A673 (cell line): ENCODE results near the gene CWF19L2. TPM values are rescaled to one million over a fixed set of nuclear protein-coding genes. Genes with fewer than 3 reads are reported as not detected.
"Not testable (repeated sequence)": the region's sequence is repeated elsewhere in the genome, so short reads cannot be mapped to it uniquely, and the experiment has no call there.

Experiments
- BruUV-seq: library from RNA; stranded (reverse); fragments of 400-500 nt; replicated peaks from 2 replicates; lab custom pipeline; 2021; lab: Mats Ljungman, UMichigan
- CTCF ChIA-PET: fragments of 300-600 bp; sonication (Branson Sonifier 250); formaldehyde crosslinking; loops from one replicate; lab custom pipeline; 2022; ENCODE audit warnings: antibody characterized with exemption; lab: Charles Lee
- POLR2A ChIA-PET: fragments of 300-600 bp; sonication (Branson Sonifier 250); formaldehyde crosslinking; loops from one replicate; lab custom pipeline; 2022; ENCODE audit warnings: antibody characterized with exemption; ENCODE audit not compliant: low non-redundant PET; lab: Charles Lee
- DNase-seq: peaks from one replicate; pipeline ENCODE4 v3.0.0-alpha.2; 2015; ENCODE audit warnings: low spot score
- H3K27ac ChIP-seq: fragments of 200-600 bp; sonication (generic); 2 replicates; pipeline ENCODE4 v1.5.1; 2016; ENCODE audit warnings: mixed run types, low read depth, mild to moderate bottlenecking, mixed read lengths, antibody characterized with exemption, low read length; ENCODE audit not compliant: poor library complexity, severe bottlenecking
- H3K27me3 ChIP-seq: fragments of 200-600 bp; sonication (generic); replicated peaks from 2 replicates; pipeline ENCODE4 v1.6.1; 2017; ENCODE audit warnings: mixed run types, low read depth, mild to moderate bottlenecking, mixed read lengths, antibody characterized with exemption, low read length; ENCODE audit not compliant: insufficient read depth, poor library complexity
- H3K36me3 ChIP-seq: fragments of 200-600 bp; sonication (generic); 2 replicates; pipeline ENCODE4 v1.6.1; 2016; ENCODE audit warnings: mixed run types, mild to moderate bottlenecking, mixed read lengths, antibody characterized with exemption, low read length; ENCODE audit not compliant: insufficient read depth, poor library complexity, severe bottlenecking
- H3K4me1 ChIP-seq: fragments of 200-600 bp; sonication (generic); 2 replicates; pipeline ENCODE4 v1.6.1; 2017; ENCODE audit warnings: mixed run types, mild to moderate bottlenecking, mixed read lengths, antibody characterized with exemption, low read length; ENCODE audit not compliant: insufficient read depth, poor library complexity, severe bottlenecking
- H3K4me3 ChIP-seq: fragments of 200-600 bp; sonication (generic); 2 replicates; pipeline ENCODE4 v1.5.1; 2016; ENCODE audit warnings: low read depth, mixed run types, mild to moderate bottlenecking, mixed read lengths, low read length; ENCODE audit not compliant: poor library complexity, severe bottlenecking
- H3K9me3 ChIP-seq: fragments of 200-600 bp; sonication (generic); 2 replicates; pipeline ENCODE4 v1.6.1; 2016; ENCODE audit warnings: mixed run types, low read depth, mild to moderate bottlenecking, mixed read lengths, antibody characterized with exemption, low read length; ENCODE audit not compliant: poor library complexity, severe bottlenecking
- CTCF ChIP-seq: fragments of 300-800, 200-600 bp; sonication (generic); conservative IDR thresholded peaks from 2 replicates; pipeline ENCODE4 v1.5.1; 2017; ENCODE audit warnings: low read depth, mild to moderate bottlenecking, antibody characterized with exemption, low read length, moderate library complexity, mixed read lengths
- EZH2 ChIP-seq: fragments of 200-600 bp; sonication (generic); IDR thresholded peaks from 2 replicates; pipeline ENCODE4 v1.6.1; 2017; ENCODE audit warnings: borderline replicate concordance, low read depth, mild to moderate bottlenecking, mixed read lengths, antibody characterized with exemption, low read length; ENCODE audit not compliant: poor library complexity, severe bottlenecking
- intact Hi-C: fragments of 100-400 bp; cut with micrococcal nuclease; formaldehyde crosslinking; loops from one replicate; pipeline ENCODE4 v1.10.0; 2022; ENCODE audit not compliant: unreplicated experiment
- total RNA-seq: library from RNA; stranded (reverse); gene quantifications from 2 replicates; pipeline ENCODE4 v1.2.3, GENCODE V29; 2021

The CWF19L2 gene
- total RNA-seq, 1 experiment from 2014 or later, result 26.3 TPM

DNA sequence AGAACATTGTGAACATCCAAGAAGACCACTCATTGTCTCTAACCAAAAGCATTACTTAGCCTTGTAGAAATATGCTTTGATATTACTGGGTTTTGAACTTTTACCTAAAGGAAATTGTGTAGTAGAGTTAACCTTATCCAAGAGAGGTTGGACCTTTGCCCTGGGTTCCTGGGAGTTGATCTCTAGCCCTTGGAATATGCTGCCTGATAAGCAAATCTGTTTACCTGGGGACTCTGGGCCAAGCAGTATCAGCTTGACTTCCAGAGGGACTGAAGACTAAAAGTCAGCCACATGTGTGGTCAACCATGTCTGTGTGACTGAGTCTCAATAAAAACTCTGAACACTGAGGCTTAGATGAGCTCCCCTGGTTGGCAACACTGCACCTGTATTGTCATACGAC is 44.1 kb upstream of the CWF19L2 start:
- no peaks in the 10 kb centered on the region for H3K27me3 ChIP-seq
- DNase-seq, result no peak
- intact Hi-C loops, result no loop called here
- POLR2A ChIA-PET, result no interaction called here
- H3K4me1 ChIP-seq, result no peaks in the 10 kb centered on the region
- TF ChIP-seq EZH2, result no peak
- no peak for TF ChIP-seq CTCF
- no peak overlapping the region for H3K27ac ChIP-seq
- BruUV-seq, result no TSS peak
- no peaks in the 10 kb centered on the region for H3K36me3 ChIP-seq
- H3K9me3 ChIP-seq, result no peaks in the 10 kb centered on the region
- CTCF ChIA-PET, result no interaction called here
- H3K4me3 ChIP-seq, result no peak overlapping the region

DNA sequence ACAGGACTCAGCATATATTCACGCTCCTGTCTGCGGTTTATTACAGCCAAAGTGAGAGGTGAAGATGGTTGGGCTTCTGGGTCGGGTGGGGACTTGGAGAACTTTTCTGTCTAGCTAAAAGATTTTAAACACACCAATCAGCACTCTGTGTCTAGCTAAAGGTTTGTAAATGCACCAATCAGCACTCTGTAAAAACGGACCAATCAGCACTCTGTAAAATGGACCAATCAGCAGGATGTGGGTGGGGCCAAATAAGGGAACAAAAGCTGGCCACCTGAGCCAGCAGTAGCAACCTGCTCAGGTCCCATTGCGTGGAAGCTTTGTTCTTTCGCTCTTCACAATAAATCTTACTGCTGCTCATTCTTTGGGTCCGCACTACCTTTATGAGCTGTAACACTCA is 39.7 kb upstream of the CWF19L2 start:
- intact Hi-C loops, H3K36me3 ChIP-seq, DNase-seq, H3K27me3 ChIP-seq, H3K4me1 ChIP-seq, POLR2A ChIA-PET, H3K4me3 ChIP-seq, H3K9me3 ChIP-seq, CTCF ChIA-PET, H3K27ac ChIP-seq, BruUV-seq: not testable (repeated sequence)

DNA sequence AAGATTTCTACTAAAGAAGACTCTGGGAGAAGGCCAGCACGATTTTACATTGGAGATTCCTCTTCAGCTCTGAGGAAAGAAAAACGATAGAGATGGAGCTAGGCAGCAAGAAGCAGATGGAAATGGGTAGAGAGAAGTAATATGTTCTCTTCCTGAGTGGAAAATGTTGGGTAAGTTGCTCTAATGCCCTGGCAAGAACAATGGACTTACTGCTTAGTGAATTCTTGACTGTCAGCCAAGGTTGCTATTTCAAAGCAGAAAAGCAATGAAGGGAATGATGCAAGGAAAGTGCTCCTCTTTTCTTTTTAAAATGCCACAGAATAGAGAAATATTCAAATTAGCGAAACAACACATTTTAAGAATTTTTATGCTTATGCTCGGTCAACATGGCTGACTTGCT is 38.4 kb upstream of the CWF19L2 start:
- H3K27ac ChIP-seq, result peak overlapping the region; percentile 47
- H3K4me3 ChIP-seq, result no peak overlapping the region
- H3K27me3 ChIP-seq, result no peaks in the 10 kb centered on the region
- peaks cover 6% of the 10 kb centered on the region for H3K4me1 ChIP-seq
- no peaks in the 10 kb centered on the region for H3K9me3 ChIP-seq
- intact Hi-C loops, result no loop called here
- ChIA-PET POLR2A (no interaction called here), CTCF (no interaction called here)
- no peak for TF ChIP-seq CTCF
- no peak for TF ChIP-seq EZH2
- BruUV-seq, result no TSS peak
- no peaks in the 10 kb centered on the region for H3K36me3 ChIP-seq
- DNase-seq, result peak; percentile 81

GRCh38 chr11:107494055-107494454 is 36.4 kb upstream of the CWF19L2 start:
- POLR2A ChIA-PET, result interaction anchor here (0.6 kb wide), 1 partner anchor 14 kb away, joined by 3 read pairs; no protein-coding TSS in a partner anchor
- H3K4me3 ChIP-seq, result no peak overlapping the region
- H3K36me3 ChIP-seq, result no peaks in the 10 kb centered on the region
- BruUV-seq, result no TSS peak
- H3K4me1 ChIP-seq, result peaks cover 6% of the 10 kb centered on the region
- no peaks in the 10 kb centered on the region for H3K27me3 ChIP-seq
- H3K27ac ChIP-seq, result no peak overlapping the region
- H3K9me3 ChIP-seq, result no peaks in the 10 kb centered on the region
- intact Hi-C loops, result no loop called here
- no peak for DNase-seq
- CTCF ChIA-PET, result no interaction called here
- TF ChIP-seq CTCF, result no peak
- TF ChIP-seq EZH2, result no peak
